SJCRH30 (cell line): ENCODE data around the gene CARD11. TPM values are rescaled to one million over a fixed set of nuclear protein-coding genes. Genes with fewer than 3 reads are reported as not detected.
"Not testable (repeated sequence)": the region's sequence is repeated elsewhere in the genome, so short reads cannot be mapped to it uniquely, and the experiment has no call there.

Experiments
- DNase-seq, 2 experiments: peaks; one replicate each; pipeline ENCODE4 v3.0.0-alpha.2; 2015 to 2020
- H3K27ac ChIP-seq: fragments of 250-450 bp; sonication (Bioruptor Pico); 2 replicates; pipeline ENCODE4 v1.5.1; 2020; ENCODE audit warnings: mild to moderate bottlenecking, moderate library complexity
- H3K27me3 ChIP-seq: fragments of 250-450 bp; sonication (Bioruptor Pico); 2 replicates; pipeline ENCODE4 v1.5.1; 2020; ENCODE audit warnings: mild to moderate bottlenecking, moderate library complexity
- H3K36me3 ChIP-seq: fragments of 250-450 bp; sonication (Bioruptor Pico); 2 replicates; pipeline ENCODE4 v1.5.1; 2020; ENCODE audit warnings: mild to moderate bottlenecking, moderate library complexity
- H3K4me1 ChIP-seq: fragments of 250-450 bp; sonication (Bioruptor Pico); 2 replicates; pipeline ENCODE4 v1.5.1; 2020; ENCODE audit warnings: mild to moderate bottlenecking, moderate library complexity
- H3K4me3 ChIP-seq: fragments of 250-450 bp; sonication (Bioruptor Pico); 2 replicates; pipeline ENCODE4 v1.5.1; 2020; ENCODE audit warnings: mild to moderate bottlenecking, moderate library complexity
- H3K9me3 ChIP-seq: fragments of 250-450 bp; sonication (Bioruptor Pico); replicated peaks from 2 replicates; pipeline ENCODE4 v1.5.1; 2020; ENCODE audit warnings: mild to moderate bottlenecking, moderate library complexity
- total RNA-seq: library from RNA; depleted of rRNA; stranded (reverse); fragments of >200 nt; shearing (Covaris generic); gene quantifications from 2 replicates; pipeline ENCODE4 v1.2.3, GENCODE V29; 2014

CARD11 gene
- total RNA-seq, 1 experiment from 2014 or later = not detected

DNA sequence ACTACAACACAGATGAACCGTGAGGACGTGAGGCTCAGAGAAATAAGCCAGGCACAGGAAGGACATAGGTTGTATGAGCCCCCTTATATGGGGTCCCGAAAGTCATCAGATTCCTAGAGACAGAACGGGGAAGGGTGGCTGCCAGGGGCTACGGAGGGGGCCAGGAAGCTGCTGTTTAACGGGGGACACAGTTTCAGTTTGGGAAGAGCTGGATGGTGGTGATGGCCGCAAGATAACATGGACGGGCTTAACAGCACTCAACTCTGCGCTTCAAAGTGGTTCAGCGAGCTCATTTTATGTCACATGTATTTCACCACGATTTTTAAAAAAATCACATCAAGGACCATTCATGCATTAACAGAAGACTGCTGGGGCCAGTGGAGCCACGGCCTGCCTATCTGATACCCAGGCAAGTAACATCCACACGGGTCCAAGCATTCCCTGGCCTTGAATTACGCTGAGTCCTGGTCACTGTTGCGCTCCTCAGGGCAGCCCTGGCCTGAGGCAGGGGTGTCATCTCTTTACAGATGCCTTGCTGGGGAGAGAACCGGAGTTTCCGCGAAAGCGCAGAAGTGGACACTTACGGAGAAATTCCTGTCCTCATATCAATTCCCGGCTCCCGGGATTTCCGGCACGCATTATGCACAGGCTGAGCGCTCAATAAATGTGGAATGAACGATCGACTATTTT, 1.5 kb downstream of the CARD11 start:
- no peak for DNase-seq
- H3K36me3 ChIP-seq = no peaks in the 10 kb centered on the region
- H3K27me3 ChIP-seq = no peaks in the 10 kb centered on the region
- no peaks in the 10 kb centered on the region for H3K9me3 ChIP-seq
- no peak overlapping the region for H3K27ac ChIP-seq
- no peak overlapping the region for H3K4me3 ChIP-seq
- H3K4me1 ChIP-seq = no peaks in the 10 kb centered on the region

DNA sequence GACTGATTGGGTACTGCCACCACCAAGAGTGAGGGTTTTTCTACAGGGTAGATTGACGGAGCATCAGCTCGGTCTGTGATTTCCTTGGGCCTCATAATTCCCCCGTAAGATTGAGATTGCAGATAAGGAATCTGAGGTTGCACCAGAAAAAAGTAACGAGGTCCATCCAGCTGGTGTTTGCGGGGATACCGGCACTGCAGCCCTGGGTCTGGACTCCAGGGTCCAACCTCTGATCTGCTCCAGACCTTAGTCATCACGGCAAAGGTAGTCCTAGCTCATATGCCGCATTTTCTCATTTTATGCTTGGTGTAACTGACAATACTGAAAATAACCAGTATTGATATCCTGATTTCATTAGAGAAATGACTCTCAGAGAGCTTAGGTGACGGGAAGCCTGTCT, 3.9 kb downstream of the CARD11 start:
- Histone ChIP-seq H3K27me3 (no peaks in the 10 kb centered on the region), H3K4me1 (no peaks in the 10 kb centered on the region), H3K4me3 (no peak overlapping the region), H3K36me3 (no peaks in the 10 kb centered on the region), H3K27ac (no peak overlapping the region), H3K9me3 (no peaks in the 10 kb centered on the region)
- no peak for DNase-seq

DNA sequence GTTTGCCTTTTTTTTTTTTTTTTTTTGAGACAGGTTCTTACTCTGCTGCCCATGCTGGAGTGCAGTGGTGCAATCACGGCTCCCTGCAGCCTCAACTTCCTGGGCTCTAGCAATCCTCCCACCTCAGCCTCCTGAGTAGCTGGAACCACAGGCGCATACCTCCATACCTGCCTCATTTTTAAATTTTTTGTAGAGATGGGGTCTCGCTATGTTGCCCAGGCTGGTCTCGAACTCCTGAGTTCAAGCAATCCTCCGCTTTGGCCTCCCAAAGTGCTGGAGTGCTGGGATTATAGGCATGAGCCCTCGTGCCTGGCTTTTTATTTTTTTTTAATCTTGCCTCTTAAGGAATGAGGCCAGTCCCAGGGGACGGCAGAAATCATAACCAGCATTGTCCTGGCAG, 5.7 kb downstream of the CARD11 start:
- not testable (repeated sequence) for DNase-seq, H3K27ac ChIP-seq, H3K9me3 ChIP-seq, H3K4me3 ChIP-seq, H3K36me3 ChIP-seq, H3K4me1 ChIP-seq, H3K27me3 ChIP-seq

DNA sequence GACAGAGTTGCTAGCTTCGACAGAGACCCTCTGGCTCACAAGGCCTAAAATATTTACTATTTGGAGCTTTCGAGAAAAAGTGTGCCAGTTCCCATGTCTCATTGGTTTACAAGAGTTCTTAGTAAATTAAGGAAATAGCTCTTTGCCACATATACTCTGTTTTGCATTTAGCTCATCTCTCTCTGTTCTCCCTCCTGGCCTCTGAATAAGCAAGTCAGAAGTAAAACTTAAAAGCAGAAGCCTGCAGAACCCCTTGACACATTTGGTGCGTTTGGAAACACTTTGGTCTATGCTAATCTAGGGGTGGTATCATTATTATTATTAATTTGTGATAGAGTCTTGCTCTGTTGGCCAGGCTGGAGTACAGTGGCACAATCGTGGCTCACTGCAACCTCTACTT, 6.4 kb downstream of the CARD11 start:
- no peak for DNase-seq
- no peaks in the 10 kb centered on the region for H3K36me3 ChIP-seq
- no peaks in the 10 kb centered on the region for H3K4me1 ChIP-seq
- H3K27ac ChIP-seq = no peak overlapping the region
- H3K9me3 ChIP-seq = no peaks in the 10 kb centered on the region
- no peak overlapping the region for H3K4me3 ChIP-seq
- no peaks in the 10 kb centered on the region for H3K27me3 ChIP-seq

DNA sequence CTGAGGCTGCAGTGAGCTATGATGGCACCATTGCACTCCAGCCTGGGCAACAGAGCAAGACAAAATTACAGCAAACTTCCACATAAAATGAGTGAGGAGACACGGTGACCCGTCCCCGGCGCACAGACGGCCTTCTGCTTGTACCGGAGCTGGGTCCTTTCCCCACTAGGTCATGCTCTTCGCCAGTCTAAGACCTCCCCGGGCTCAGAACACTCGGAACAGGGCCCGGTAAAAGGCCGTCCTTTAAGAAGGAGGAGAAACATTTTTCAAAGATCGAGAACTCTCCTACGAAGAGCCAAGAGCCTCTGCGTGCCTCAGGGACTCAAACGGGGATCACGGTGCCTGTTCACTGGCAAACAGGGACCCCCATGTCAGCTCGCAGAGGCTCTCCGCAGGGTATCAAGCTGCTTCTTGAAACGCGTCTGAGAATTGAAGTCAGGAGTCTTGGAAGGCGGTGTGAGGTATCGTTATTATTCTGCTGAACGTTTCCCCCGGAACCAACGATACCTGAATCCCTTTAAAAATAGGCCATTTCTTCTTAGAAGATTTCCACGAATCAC, 9.0 kb downstream of the CARD11 start:
- no peak overlapping the region for H3K4me3 ChIP-seq
- H3K36me3 ChIP-seq = no peaks in the 10 kb centered on the region
- no peaks in the 10 kb centered on the region for H3K27me3 ChIP-seq
- no peak for DNase-seq
- no peaks in the 10 kb centered on the region for H3K9me3 ChIP-seq
- H3K4me1 ChIP-seq = no peaks in the 10 kb centered on the region
- H3K27ac ChIP-seq = no peak overlapping the region

DNA sequence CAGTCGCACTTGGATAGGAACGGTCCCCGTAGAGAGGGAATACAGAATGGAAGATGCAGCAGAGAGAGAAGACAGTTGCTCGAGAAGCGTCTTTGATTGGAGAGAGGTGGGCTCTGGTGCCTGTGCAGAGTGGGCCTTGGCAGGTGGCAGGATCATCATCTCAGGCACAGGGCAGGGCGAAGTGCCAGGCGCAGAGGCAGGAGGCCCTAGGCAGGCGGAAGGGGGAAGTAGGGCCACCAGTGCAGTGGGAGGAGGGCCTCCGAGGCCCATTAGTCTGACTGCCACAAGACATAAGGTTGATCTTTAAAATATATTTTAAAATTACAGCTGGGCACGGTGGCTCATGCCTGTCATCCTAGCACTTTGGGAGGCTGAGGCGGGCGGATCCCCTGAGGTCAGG, 10.1 kb downstream of the CARD11 start:
- no peak for DNase-seq
- Histone ChIP-seq H3K4me3 (no peak overlapping the region), H3K36me3 (no peaks in the 10 kb centered on the region), H3K27me3 (no peaks in the 10 kb centered on the region), H3K27ac (no peak overlapping the region), H3K4me1 (no peaks in the 10 kb centered on the region), H3K9me3 (no peaks in the 10 kb centered on the region)

DNA sequence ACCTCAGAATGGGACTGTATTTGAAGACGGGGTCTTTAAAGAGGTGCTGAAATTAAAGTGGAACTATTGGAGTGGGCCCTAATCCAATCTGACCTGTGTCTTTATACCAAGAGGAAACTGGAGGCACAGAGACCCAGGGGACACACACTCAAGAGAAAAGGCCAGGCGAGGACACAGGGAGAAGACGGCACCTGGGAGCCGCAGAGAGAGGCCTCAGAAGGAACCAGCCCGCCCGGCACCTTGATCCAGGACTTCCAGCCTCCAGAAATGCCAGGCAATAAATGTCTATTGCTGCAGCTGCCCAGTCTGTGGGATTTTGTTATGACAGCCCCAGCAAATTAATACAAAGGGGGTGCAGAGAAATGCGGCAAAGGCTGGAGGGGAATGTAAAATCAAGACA, 10.5 kb downstream of the CARD11 start:
- DNase-seq = no peak
- Histone ChIP-seq H3K9me3 (no peaks in the 10 kb centered on the region), H3K36me3 (no peaks in the 10 kb centered on the region), H3K4me3 (no peak overlapping the region), H3K4me1 (no peaks in the 10 kb centered on the region), H3K27ac (no peak overlapping the region), H3K27me3 (no peaks in the 10 kb centered on the region)

DNA sequence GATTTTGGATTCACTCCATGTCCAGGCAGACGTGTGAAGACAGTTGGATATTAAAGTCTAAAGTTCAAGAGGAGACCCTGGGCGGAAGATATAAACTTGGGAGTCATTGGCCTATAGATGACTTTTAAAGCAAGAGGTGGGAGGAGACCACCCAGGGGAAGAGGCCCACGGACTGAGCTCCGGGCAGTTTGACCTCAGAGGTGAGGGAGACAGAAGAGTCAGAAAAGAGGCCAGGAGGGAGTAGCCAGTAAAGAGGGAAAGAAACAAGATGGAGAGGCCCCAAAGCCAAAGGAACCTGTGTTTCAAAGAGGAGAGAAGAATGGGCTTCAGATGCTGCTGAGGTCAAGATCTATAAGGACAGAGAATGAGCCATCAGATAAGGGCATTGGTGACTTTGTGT, 11.4 kb downstream of the CARD11 start:
- no peaks in the 10 kb centered on the region for H3K36me3 ChIP-seq
- no peaks in the 10 kb centered on the region for H3K9me3 ChIP-seq
- H3K4me1 ChIP-seq = no peaks in the 10 kb centered on the region
- no peak overlapping the region for H3K4me3 ChIP-seq
- no peak overlapping the region for H3K27ac ChIP-seq
- no peak for DNase-seq
- no peaks in the 10 kb centered on the region for H3K27me3 ChIP-seq

DNA sequence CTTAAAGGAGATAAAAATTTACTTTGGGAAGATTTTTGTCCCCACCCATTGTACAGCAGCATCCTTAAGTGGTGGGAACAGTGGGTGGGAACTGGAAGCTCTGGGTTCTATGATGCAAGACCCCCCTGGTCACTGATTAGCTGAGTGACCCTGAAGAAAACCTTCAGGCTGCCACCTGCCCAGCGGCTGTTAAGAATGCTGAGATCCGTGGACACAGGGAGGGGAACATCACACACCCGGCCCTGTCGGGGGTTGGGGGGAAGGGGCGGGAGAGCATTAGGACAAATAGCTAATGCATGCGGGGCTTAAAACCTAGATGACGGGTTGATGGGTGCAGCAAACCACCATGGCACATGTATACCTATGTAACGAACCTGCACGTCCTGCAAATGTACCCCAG, 14.5 kb downstream of the CARD11 start:
- Histone ChIP-seq H3K27me3 (no peaks in the 10 kb centered on the region), H3K9me3 (no peaks in the 10 kb centered on the region), H3K4me1 (no peaks in the 10 kb centered on the region), H3K4me3 (no peak overlapping the region), H3K27ac (no peak overlapping the region), H3K36me3 (no peaks in the 10 kb centered on the region)
- DNase-seq = no peak

DNA sequence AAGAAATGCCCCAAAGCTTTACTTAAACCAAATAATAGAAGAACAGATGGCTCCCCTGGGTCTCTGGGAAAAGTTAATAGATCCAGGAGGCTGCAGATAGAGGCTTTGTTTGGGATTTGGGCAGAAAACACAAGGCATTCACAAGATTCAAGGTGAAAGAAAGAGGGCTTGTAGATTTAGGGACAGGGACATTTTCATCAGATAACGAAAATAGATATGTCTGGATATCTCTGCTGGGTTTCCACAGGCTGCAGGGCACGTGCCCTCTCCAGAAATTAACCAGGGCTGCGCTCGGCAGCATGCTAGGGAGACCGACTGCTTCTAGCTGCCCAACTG, 14.9 kb downstream of the CARD11 start:
- DNase-seq = no peak
- H3K36me3 ChIP-seq = no peaks in the 10 kb centered on the region
- H3K27ac ChIP-seq = no peak overlapping the region
- no peak overlapping the region for H3K4me3 ChIP-seq
- no peaks in the 10 kb centered on the region for H3K9me3 ChIP-seq
- H3K4me1 ChIP-seq = no peaks in the 10 kb centered on the region
- no peaks in the 10 kb centered on the region for H3K27me3 ChIP-seq

DNA sequence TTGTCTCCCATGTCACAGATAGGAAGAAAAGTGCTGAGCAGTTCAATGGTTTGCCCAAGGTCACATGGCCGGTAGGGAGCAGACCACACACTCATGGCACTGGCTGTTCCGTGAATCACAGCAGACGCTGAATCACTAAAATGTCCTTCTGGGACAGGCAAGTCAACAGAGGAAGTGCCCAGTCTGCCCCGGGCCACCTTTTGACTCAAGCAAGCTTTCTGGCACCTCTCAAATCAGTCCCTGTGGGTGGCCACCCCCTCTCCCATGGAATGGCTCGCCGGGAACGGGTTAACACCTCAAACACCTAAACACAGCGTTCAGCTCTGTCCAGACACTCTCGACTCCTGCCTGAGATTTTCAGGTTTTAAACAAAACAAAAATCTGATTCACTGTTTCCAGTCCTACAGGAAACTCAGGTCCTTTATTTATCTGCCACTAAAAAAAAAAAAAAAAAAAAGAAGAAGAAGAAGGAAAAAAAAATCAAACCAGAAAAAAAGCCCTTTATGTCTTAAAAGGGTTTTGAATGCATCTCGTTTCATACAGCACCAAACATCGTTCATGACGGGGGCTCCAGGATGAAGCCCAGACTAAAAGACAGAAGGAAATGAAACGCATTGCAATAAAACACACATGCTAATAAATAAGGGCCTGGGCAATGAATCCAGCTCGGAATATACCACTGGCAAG, 15.5 kb downstream of the CARD11 start:
- Histone ChIP-seq H3K27ac (no peak overlapping the region), H3K27me3 (no peaks in the 10 kb centered on the region), H3K4me1 (no peaks in the 10 kb centered on the region), H3K36me3 (no peaks in the 10 kb centered on the region), H3K9me3 (no peaks in the 10 kb centered on the region), H3K4me3 (no peak overlapping the region)
- DNase-seq = no peak

DNA sequence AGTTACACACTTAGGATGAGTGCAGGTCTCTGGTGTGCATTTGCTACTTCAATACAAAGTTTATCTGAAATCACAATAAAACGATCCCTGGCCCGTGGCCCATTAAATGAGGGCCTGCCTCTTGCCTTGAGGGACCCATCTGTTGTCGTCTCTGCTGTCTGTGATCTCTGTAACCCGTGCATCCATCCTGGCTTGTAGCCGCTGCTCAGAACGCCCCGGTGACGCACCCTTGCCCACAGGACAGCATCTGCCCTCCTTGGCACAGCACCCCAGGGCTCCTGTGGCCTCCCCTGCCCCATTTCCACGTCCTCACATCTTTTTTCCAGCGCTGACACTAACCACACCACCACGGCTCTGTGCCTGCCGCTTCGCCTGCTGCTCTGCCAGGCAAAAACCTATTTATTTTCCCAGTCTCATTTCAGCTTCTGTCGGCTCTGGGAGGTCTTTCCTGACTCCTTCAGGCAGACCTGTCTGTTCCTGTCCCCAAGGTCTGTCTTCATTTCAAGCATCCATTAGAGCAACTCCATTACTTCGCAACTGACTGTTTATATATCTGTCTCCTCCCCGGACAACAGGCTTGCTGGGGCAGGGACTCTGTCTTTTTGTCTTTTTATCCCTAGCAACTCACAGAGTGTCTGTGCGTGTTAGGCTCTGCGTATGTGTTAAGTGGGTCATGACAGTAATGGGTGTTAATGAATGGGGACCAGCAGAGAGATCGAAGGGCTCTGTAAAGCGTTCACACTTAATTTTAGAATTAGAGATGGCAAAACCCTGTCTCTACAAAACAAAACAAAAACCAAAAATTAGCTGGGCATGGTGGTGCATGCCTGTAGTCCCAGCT, 16.4 kb downstream of the CARD11 start:
- DNase-seq = no peak
- H3K27ac ChIP-seq = no peak overlapping the region
- H3K36me3 ChIP-seq = no peaks in the 10 kb centered on the region
- no peaks in the 10 kb centered on the region for H3K4me1 ChIP-seq
- H3K4me3 ChIP-seq = no peak overlapping the region
- H3K27me3 ChIP-seq = no peaks in the 10 kb centered on the region
- H3K9me3 ChIP-seq = no peaks in the 10 kb centered on the region

DNA sequence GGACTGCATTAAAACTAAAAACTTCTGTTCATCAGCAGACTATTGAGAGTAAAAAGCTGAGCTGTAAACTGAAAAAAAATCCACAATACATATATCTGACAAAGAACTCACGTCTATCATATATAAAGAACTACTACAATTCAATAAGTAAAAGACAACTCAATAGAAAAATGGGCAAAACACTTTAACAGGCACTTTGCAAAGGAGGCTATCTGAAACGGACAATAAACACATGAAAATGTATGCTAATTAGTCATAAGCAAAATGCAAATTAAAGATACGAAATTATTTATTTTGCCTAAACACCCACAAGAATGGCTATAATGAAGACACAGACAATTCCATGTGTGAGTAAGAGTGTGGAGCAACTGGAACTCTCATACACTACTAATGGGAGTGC, 18.1 kb downstream of the CARD11 start:
- Histone ChIP-seq H3K4me3 (no peak overlapping the region), H3K4me1 (no peaks in the 10 kb centered on the region), H3K9me3 (no peaks in the 10 kb centered on the region), H3K27me3 (no peaks in the 10 kb centered on the region), H3K27ac (no peak overlapping the region), H3K36me3 (no peaks in the 10 kb centered on the region)
- DNase-seq = no peak

DNA sequence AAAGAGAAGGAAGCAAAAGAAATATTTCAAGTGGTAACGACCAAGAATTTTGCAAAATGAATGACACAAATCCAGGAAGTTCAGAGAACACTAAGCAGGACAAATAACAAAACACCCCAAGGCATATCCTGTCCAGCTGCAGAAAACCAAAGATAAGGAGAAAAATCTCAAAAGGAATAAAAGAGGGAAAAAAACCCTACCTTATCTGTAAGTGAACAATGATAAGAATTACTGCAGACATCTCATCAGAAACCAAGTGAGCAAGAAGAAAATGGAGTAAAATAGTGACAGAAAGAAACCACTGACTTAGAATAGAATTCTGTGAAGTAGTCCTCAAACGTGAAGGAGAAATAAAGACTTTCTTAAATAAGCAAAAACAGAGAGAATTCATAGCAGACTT, 21.8 kb downstream of the CARD11 start:
- H3K4me3 ChIP-seq = no peak overlapping the region
- no peaks in the 10 kb centered on the region for H3K36me3 ChIP-seq
- H3K27ac ChIP-seq = no peak overlapping the region
- H3K27me3 ChIP-seq = no peaks in the 10 kb centered on the region
- no peak for DNase-seq
- H3K4me1 ChIP-seq = no peaks in the 10 kb centered on the region
- no peaks in the 10 kb centered on the region for H3K9me3 ChIP-seq

DNA sequence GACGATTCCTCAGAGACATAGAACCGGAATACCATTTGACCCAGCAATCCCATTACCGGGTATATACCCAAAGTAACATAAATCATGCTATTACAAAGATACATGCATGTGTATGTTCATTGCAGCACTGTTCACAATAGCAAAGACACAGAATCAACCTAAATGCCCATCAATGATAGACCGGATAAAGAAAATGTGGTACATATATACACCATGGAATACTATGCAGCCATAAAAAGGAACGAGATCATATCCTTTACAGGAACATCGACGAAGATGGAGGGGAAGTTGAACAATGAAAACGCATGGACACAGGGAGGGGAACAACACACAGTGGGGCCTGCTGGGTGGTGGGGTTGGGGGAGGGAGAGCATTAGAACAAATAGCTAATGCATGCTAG, 22.4 kb downstream of the CARD11 start:
- H3K27me3 ChIP-seq, H3K9me3 ChIP-seq, DNase-seq, H3K36me3 ChIP-seq, H3K4me3 ChIP-seq, H3K4me1 ChIP-seq, H3K27ac ChIP-seq: not testable (repeated sequence)
